Stromal cell of bone marrow (primary cell): ENCODE measurements around the gene FSTL4.
"Not testable (repeated sequence)": the region's sequence is repeated elsewhere in the genome, so short reads cannot be mapped to it uniquely, and the experiment has no call there.

Experiments used
- DNase-seq: peaks from one replicate; pipeline ENCODE4 v3.0.0-alpha.2; 2012; ENCODE audit warnings: low read depth

Gene FSTL4

DNA sequence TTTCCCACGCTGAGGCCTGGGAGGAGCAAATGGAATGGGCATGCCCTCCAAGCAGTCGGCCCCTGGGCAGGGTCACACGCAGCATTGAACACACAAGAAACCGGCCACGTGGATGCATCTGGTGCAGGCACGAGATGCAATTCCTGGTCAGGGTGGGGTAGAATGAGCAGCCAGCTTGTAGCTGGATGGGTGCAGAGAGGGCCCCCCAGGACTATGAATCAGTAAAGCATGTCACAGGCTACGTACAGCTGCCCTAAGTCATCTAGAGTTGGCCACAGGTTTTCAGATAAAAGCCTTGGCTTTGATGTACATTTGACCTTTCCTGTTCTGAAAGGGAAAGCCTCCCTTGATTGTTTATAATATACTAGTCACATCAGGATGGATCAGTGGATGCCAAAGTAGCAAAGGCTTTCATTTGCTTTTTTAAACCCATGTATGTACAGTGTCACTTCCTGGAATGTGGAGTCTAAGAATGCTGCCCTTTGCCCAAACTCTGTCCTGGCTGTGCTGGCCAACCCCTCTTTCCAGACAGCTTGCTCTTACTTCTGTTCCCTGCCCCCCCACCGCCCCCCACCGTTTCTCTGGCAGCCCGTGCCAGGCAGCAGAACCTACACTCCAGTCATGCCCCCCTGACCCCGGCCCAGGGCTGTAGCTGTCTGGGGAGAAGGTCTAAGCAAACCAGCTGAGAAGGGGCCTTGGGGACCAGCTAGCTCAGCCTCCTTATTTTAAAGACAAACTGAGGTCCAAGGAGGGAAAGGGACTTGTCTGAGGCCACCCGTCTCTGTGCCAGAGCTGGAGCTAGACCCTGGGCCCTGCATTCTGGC is 391.3 kb downstream of the FSTL4 start:
- no peak for DNase-seq

DNA sequence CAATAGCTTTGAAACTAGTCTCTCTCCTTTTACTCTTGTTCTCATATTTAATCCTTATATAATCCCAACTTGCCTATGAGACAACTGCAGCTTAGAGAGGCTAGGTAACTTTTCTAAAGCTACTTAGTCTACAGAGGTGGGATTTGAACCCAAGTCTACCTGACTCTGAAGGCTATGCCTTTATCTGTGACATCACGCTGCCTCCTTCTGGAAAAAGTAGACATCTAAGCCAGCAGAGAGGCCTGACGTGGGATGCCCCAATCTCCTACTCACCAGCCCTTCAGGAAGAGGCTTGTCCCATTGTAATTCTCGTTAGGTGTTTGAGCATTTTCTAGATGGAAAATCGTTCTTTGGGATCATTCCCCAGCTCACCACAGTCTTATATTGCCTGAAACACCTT is 393.0 kb downstream of the FSTL4 start:
- DNase-seq: no peak

GRCh38 chr5:133216138-133216537 is 396.2 kb downstream of the FSTL4 start:
- not testable (repeated sequence) for DNase-seq

GRCh38 chr5:133214153-133214820 is 398.1 kb downstream of the FSTL4 start:
- no peak for DNase-seq

DNA sequence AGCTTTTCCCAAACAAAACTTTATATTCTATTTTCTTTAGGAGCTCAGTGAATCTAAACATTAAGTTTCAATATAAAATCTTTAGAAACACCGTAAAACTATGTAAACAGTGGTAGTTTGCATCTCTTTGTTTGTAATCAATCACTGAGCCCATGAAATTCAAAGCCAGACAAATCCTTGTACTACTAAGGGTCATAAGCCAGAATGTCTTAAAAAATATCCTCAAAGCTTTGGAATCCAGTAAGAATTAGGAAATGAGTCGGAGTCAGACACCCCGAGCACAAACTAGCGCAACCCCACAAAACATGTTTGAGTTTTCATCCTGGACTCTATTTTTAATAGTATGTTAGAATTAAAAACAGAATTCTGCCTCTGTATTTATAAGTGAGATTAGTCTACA is 406.7 kb downstream of the FSTL4 start:
- DNase-seq: no peak

DNA sequence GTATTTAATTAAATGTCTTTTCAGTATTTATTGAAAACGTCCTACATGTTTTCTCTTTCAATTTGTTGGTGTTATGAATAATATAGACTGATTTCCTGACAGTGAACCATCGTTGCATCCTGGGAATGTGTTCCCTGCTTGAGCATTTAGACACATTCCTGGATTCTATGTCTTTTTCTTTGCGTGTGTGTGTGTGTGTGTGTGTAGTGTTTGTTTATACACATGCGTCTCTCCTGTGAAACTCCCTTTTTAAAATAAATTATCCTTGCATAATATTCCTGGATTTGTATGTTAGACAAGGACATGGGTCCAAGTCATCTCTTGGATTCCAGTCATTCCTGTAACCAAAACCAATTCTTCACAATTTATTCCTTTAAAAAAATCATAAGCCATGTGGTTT is 407.1 kb downstream of the FSTL4 start:
- no peak for DNase-seq

GRCh38 chr5:133203317-133204305 is 408.7 kb downstream of the FSTL4 start:
- DNase-seq: no peak

GRCh38 chr5:133202066-133202665 is 410.2 kb downstream of the FSTL4 start:
- DNase-seq: no peak

- no peak for DNase-seq
Observed at GRCh38 chr5:133201310-133201709, 411.0 kb downstream of the FSTL4 start.

DNA sequence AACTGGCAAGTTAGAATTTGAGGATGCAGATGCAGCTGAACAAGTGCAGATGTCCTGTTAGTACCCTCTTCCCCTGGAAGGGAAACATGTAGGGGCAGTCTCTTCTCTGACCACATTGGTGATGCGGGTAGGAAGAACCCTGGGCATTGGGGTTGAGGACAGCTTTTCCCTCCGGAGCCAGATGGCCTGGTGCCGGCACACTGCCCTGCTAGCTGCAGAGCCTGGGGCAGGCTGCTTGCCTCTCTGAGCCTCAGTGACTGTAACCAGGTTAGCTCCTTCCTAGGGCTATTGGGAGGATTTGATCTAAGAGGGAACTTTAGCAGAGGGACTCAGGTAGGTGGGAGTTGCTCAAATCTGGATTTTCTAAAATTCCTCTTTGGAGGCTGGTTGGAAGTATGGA is 412.1 kb downstream of the FSTL4 start:
- no peak for DNase-seq

DNA sequence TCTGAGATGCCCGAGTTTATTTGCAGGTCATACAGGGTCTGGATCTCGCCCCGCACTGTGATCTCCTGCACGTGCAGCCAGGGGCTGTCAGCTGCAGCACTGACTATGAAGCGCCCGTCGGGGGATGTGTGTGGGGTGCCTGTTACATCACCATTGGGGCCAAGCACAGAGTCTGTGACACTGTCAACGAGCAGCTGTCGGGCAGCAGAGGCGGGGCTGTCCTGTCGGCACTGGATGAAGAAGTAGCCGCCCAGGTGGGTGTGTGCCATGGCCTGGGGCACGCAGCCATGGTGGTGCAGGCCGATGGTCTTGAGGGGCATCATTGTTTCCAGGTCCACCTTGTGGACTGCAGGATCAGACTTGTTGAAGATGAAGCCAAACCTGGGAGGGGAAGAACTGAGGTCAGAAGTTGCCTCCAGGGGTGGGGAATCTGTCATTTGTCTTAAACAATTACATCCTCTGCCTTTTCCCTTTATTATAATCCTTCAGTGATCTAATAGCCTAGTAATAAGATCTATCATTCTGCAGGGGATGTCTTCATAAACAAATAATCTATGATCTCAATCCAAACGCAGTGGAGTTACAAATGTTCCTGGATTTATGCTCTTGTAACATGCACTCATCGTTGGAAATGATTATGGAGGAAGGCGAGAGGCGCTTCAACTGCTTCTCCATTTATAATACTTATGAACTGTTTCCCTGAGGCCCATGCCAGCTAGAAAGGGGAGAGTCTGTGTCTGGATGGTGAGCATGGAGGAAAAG is 412.7 kb downstream of the FSTL4 start:
- no peak for DNase-seq

GRCh38 chr5:133198511-133198910 is 413.8 kb downstream of the FSTL4 start:
- no peak for DNase-seq

DNA sequence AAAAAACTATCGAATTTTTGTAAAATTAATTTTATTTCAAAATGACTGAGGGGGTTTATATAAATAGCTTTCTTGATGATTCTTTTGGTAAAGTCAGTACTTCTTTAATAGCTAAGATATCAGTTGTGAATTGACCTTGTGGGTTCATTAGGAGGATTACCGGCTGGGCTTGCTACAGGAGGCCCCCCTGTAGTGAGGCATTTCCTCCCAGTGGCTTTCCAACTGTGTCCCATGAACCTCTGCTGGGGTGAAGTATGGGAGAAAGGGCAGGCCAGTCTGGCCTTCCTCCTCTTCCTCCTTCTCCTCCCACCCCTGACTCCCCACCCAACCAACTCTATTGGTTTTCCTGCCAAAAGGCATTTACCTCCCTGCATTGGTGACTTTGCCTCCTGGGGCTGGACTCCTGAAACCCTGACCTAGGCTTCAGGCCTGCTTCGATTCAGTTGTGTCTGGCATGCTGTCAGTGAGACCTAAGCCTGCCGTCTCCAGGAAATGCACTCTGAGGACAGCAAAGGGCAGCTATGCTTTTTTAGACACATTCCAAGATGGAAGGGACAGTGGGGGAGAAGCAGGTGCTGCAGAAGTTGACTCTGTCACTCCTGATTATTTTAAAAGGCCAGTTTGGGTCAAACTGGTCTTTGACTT is 415.8 kb downstream of the FSTL4 start:
- DNase-seq: no peak

- no peak for DNase-seq
Observed at GRCh38 chr5:133195250-133195649, 417.1 kb downstream of the FSTL4 start.

GRCh38 chr5:133193794-133194193 is 418.5 kb downstream of the FSTL4 start:
- no peak for DNase-seq

DNA sequence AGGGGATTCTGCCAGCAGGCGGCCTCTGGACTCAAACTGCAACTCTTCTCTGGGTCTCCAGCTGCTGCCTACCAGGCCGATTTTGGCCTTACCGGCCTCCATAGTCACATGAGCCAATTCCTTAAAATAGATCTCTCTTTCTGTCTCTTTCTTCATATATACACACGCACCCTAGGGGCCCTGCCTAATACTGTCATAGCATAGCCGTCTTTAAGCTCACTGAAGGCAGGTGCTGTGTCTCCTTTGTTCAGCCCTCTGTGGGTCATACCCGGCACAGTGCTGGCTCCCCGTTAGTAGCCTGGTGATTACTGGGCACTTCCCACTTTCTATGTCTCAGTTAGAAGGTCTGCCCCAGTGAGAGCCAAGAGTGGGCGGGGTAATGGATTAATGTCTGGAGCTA is 419.6 kb downstream of the FSTL4 start:
- no peak for DNase-seq

- DNase-seq: no peak
Observed at GRCh38 chr5:133189881-133190280, 422.5 kb downstream of the FSTL4 start.

DNA sequence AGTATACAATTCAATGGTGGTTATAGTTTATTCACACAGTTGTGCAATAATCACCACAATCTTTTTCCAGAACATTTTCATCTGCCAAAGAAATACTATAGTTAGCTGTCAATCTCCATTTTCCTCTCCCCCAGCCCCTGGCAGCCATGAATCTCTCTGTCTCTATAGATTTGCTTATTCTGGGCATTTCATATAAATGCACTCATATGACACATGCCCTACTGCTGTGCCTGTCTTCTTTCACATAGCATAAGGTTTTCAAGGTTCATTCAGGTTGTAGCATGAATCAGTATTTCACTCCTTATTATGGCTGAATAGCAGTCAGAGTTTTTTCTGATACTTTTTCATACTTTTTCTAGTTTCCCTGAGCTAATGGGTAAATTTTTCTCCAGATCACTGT is 432.9 kb downstream of the FSTL4 start:
- no peak for DNase-seq

DNA sequence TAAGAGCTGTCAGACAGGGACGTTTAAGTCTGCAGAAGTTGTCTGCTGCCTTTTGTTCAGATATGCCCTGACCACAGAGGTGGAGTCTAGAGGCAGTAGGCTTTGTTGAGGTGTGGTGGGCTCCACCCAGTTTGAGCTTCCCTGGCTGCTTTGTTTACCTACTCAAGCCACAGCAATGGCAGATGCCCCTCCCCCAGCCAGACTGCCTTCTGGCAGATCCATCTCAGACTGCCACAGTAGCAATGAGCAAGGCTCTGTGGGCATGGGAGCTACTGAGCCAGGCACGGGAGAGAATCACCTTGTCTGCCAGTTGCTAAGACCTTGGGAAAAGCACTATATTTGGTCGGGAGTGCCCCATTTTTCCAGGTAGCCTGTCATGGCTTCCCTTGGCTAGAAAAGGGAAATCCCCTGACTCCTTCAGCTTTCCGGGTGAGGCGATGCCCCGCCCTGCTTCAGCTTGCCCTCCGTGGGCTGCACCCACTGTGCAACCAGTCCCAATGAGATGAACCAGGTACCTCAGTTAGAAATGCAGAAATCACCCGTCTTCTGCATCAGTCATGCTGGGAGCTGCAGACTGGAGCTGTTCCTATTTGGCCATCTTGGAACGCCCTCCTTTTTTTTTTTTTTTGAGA is 441.5 kb downstream of the FSTL4 start:
- DNase-seq: not testable (repeated sequence)

DNA sequence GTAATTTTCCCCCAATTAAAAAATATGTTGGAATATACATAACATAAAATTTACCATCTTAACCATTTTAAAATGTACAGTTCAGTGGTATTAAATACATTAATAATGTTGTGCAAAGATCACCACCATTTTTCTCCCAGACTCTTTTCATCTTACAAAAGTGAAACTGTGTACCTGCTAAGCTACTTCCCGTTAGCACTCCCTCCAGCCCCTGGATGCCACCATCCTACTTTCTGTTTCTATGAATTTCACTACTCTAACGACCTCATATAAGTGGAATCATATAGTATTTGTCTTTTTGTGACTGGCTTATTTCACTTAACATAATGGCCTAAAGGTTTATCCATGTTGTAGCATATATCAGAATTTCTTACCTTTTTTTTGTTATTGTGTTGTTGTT is 447.6 kb downstream of the FSTL4 start:
- no peak for DNase-seq
